ENCODE results near the gene CYP4V2. TPM values are rescaled to one million over a fixed set of nuclear protein-coding genes. Genes with fewer than 3 reads are reported as not detected.

CYP4V2 gene
- polyA plus RNA-seq, 1 of the 3 experiments (the other 2 are of a cell fraction): 7.8 TPM

- TF ChIP-seq YY1 (IDR thresholded peaks at IDR 0.05; ENCODE audit: low read depth) (no peak), RXRA (IDR thresholded peaks at IDR 0.05; ENCODE audit: borderline replicate concordance, low read depth) (no peak)
These were observed 24.4 kb upstream of the CYP4V2 start (continued) for GRCh38 chr4:186166852-186167512.

GRCh38 chr4:186167605-186168004 is 23.8 kb upstream of the CYP4V2 start:
- H4K20me1 ChIP-seq (ENCODE audit: insufficient read depth): no peaks in the 10 kb centered on the region
- CTCF ChIA-PET: interaction anchor here (1.2 kb wide), 1 partner anchor 11 kb away, joined by 3 read pairs; no protein-coding TSS in a partner anchor
- 71% methylated on average over 5 of the region's 5 CpGs for WGBS (ENCODE audit: low lambda C conversion rate)

DNA sequence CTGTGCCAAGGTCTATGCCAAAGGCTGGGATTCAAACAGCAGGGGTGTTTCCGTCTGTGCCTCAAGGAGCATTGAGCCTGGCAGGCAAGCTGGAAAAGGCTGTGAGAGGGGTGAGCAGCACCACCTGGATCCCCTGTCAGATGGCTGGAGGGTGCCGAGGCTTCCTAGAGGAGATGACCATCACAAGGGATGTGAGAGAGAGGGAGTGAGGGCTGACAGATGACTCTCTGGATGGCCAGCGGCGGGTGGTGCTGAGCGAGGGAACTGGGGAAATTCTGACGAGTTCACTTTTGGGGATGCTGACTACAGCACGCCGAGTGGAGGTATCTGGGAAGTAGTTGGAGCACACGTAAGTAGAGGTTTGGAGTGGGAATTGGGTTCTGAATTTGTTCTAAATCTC is 22.6 kb upstream of the CYP4V2 start:
- ChIA-PET CTCF (interaction anchor here (0.6 kb wide), 1 partner anchor 83 kb away, joined by 3 read pairs; no protein-coding TSS in a partner anchor), POLR2A (no interaction called here)
- no peaks in the 10 kb centered on the region for H3K9me3 ChIP-seq
- no peaks in the 10 kb centered on the region for H3K79me2 ChIP-seq (ENCODE audit: insufficient read depth)
- H3K9me2 ChIP-seq: no peaks in the 10 kb centered on the region
- WGBS (ENCODE audit: low lambda C conversion rate): 75% methylated on average over 9 of the region's 9 CpGs
- H3K4me1 ChIP-seq (ENCODE audit: control insufficient read depth in 1 of 2, insufficient read depth in 2 of 2, low read depth in 1 of 2, low read length in 1 of 2): no peaks in the 10 kb centered on the region
- no peak overlapping the region for H3K27ac ChIP-seq (ENCODE audit: low read depth in 2 of 2, low read length in 1 of 2)
- H4K20me1 ChIP-seq (ENCODE audit: insufficient read depth): no peaks in the 10 kb centered on the region
- H3F3A ChIP-seq (replicated peaks; ENCODE audit: insufficient read depth): no peaks in the 10 kb centered on the region
- no peaks in the 10 kb centered on the region for H3K27me3 ChIP-seq (ENCODE audit: insufficient read depth)
- no peak overlapping the region for H3K4me2 ChIP-seq
- no peak overlapping the region for H2AFZ ChIP-seq (ENCODE audit: low read depth)
- H3K36me3 ChIP-seq (replicated peaks in 1 of 2; ENCODE audit: control insufficient read depth in 1 of 2, insufficient read depth in 2 of 2, low read length in 1 of 2): no peaks in the 10 kb centered on the region
- no peak for DNase-seq
- no peak overlapping the region for H3K9ac ChIP-seq
- no peak overlapping the region for H3K4me3 ChIP-seq (ENCODE audit: low read depth in 2 of 2, low read length in 1 of 2)
- TF ChIP-seq FOXM1 (IDR thresholded peaks at IDR 0.05; ENCODE audit: low read depth): no peak
- no peak for TF ChIP-seq POLR2AphosphoS5 (IDR thresholded peaks at IDR 0.05; ENCODE audit: low read depth, low read length)
- no peak for TF ChIP-seq GABPA (IDR thresholded peaks at IDR 0.05; ENCODE audit: low read depth)
- TF ChIP-seq YY1 (IDR thresholded peaks at IDR 0.05; ENCODE audit: low read depth): no peak
- no peak for TF ChIP-seq CHD2 (IDR thresholded peaks at IDR 0.05; ENCODE audit: low read length, partially characterized antibody)
- TF ChIP-seq TEAD4 (IDR thresholded peaks at IDR 0.05; ENCODE audit: borderline replicate concordance, insufficient read depth): no peak
- no peak for TF ChIP-seq ZBTB33 (IDR thresholded peaks at IDR 0.05; ENCODE audit: borderline replicate concordance, low read depth)
- TF ChIP-seq ELF1 (IDR thresholded peaks at IDR 0.05): no peak
- TF ChIP-seq FOSL2 (IDR thresholded peaks at IDR 0.05; ENCODE audit: borderline replicate concordance, low read depth): no peak
- no peak for TF ChIP-seq RFX5 (IDR thresholded peaks at IDR 0.05; ENCODE audit: low read length)
- TF ChIP-seq IRF3 (IDR thresholded peaks at IDR 0.05; ENCODE audit: low read depth, low read length): no peak
- TF ChIP-seq EZH2phosphoT487 (IDR thresholded peaks at IDR 0.05; ENCODE audit: borderline replicate concordance, low read depth): no peak
- no peak for TF ChIP-seq MXI1 (IDR thresholded peaks at IDR 0.05; ENCODE audit: low read depth, low read length)
- no peak for TF ChIP-seq MEF2A (IDR thresholded peaks at IDR 0.05; ENCODE audit: borderline replicate concordance, low read depth)
- TF ChIP-seq USF2 (IDR thresholded peaks at IDR 0.05; ENCODE audit: borderline replicate concordance, low read depth, low read length): no peak
- TF ChIP-seq NRF1 (IDR thresholded peaks at IDR 0.05; ENCODE audit: low read depth, low read length): no peak

More at GRCh38 chr4:186167605-186168004, 23.8 kb upstream of the CYP4V2 start:
- Histone ChIP-seq H3K79me2 (ENCODE audit: insufficient read depth) (no peaks in the 10 kb centered on the region), H3K27me3 (ENCODE audit: insufficient read depth) (no peaks in the 10 kb centered on the region), H3K36me3 (replicated peaks in 1 of 2; ENCODE audit: control insufficient read depth in 1 of 2, insufficient read depth in 2 of 2, low read length in 1 of 2) (no peaks in the 10 kb centered on the region), H3K9me3 (no peaks in the 10 kb centered on the region), H3K9me2 (no peaks in the 10 kb centered on the region), H2AFZ (ENCODE audit: low read depth) (no peak overlapping the region), H3K9ac (no peak overlapping the region), H3K27ac (ENCODE audit: low read depth in 2 of 2, low read length in 1 of 2) (no peak overlapping the region), H3K4me1 (ENCODE audit: control insufficient read depth in 1 of 2, insufficient read depth in 2 of 2, low read depth in 1 of 2, low read length in 1 of 2) (no peaks in the 10 kb centered on the region), H3K4me2 (no peak overlapping the region), H3F3A (replicated peaks; ENCODE audit: insufficient read depth) (no peaks in the 10 kb centered on the region), H3K4me3 (ENCODE audit: low read depth in 2 of 2, low read length in 1 of 2) (no peak overlapping the region)
- TF ChIP-seq SMC3 (IDR thresholded peaks at IDR 0.05; ENCODE audit: low read depth, low read length) (no peak), GABPA (IDR thresholded peaks at IDR 0.05; ENCODE audit: low read depth) (no peak), TAF1 (IDR thresholded peaks at IDR 0.05; ENCODE audit: borderline replicate concordance, low read depth, low read length) (no peak), USF1 (IDR thresholded peaks at IDR 0.05; ENCODE audit: borderline replicate concordance, low read depth) (no peak), TCF12 (IDR thresholded peaks at IDR 0.05) (no peak), FOXJ3 (CRISPR knock-in tag; IDR thresholded peaks at IDR 0.05) (no peak), TEAD4 (IDR thresholded peaks at IDR 0.05; ENCODE audit: borderline replicate concordance, insufficient read depth) (no peak)
- DNase-seq: no peak
- POLR2A ChIA-PET: no interaction called here

All from SK-N-SH (cell line).